HG02588 (cell line): ENCODE data around the gene HSD17B4.
"Not testable (repeated sequence)": the region's sequence is repeated elsewhere in the genome, so short reads cannot be mapped to it uniquely, and the experiment has no call there.

ENCODE experiments used
- ATAC-seq: cut with Tn5 transposase; IDR thresholded peaks from one replicate; pipeline ENCODE4 v1.9.1; 2021; ENCODE audit warnings: mild to moderate bottlenecking, moderate library complexity; ENCODE audit not compliant: unreplicated experiment

Gene HSD17B4

DNA sequence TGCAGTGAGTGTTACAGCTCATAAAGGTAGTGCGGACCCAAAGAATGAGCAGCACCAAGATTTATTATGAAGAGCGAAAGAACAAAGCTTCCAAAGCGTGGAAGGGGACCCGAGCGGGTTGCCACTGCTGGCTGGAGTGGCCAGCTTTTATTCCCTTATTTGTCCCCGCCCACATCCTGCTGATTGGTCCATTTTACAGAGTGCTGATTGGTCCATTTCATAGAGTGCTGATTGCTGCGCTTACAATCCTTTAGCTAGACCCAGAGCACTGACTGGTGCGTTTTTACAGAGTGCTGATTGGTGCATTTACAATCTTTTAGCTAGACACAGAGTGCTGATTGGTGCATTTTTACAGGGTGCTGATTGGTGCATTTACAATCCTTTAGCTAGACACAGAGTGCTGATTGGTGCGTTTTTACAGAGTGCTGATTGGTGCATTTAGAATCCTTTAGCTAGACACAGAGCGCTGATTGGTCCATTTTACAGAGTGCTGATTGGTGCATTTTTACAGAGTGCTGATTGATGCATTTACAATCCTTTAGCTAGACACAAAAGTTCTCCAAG is 19.5 kb upstream of the HSD17B4 start:
- ATAC-seq = not testable (repeated sequence)

DNA sequence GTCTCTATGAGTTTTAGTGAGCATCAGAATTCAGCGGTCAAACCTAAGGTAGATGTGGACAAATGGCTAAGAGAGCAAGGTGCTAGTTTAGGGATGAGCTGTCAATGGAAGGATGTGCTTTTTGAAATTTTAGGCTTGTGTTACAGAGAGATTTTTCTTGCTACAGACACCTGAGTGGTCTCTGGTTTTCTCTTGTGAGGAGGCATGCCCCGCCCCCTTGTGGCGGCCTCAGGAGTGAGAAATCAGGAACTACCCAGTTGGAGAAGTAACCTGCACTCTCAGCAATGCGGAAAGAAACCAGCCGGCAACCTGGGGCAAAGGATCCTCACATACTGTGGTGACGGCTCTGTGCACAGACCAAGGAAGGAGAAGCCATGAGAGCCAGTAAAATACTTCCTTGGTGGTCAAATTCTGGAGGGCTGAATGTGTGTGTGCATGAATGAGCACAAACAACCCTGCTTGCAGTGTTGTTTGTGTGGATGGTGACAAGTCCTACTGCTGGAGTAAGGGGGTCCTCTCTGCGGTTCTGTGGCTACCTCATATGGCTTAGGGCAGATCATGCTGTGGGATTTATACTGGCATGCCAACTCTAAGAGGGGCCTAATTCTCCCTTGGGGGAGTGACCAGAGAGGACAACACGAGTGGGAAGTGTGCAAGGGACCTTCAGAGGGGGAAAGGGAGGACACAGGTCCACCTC is 16.7 kb upstream of the HSD17B4 start:
- ATAC-seq = peak; percentile 97

DNA sequence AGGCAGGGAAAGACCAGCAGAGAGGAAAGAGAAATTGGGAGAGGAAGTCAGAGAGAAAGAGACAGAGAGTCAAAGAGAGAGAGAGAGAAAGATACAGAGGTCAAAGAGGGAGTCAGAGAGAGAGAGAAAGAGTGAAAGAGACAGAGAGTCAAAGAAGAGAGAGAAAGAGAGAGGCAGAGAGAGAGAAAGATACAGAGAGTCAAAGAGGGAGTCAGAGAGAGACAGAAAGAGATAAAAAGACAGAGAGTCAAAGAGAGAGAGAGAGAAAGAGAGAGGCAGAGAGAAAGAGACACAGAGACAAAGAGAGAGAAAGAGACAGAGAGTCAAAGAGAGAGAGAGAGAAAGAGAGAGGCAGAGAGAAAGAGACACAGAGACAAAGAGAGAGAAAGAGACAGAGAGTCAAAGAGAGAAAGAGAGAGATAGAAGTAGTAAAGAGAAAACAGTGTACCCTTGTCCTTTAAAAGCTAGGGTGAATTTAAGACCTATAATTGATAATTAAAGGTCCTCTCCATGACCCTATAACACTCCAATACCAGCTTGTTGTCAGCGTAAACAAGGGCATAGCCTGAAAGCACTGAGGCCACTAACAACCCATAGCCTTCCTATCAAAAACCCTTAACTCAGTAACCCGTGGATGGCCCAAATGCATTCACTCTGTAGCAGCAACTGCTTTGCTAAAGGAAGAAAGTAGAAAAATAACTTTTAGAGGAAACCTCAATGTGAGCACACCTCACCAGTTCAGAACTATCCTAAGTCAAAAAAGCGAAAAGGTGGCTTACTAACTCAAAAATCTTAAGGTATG is 14.3 kb upstream of the HSD17B4 start:
- not testable (repeated sequence) for ATAC-seq

DNA sequence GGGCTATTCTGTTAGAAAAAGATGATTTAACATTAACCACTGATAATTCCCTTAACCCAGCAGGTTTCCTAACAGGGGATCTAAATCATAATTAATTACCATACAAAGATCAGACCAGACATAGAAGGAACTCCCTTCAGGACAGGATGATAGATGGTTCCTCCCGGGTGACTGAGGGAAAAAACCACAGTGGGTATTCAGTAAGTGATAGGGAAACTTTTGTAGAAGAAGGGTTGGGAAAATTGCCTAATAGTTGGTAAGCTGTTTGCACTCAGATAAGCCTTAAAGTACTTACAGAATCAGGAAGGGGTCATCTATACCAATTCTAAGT is 13.7 kb upstream of the HSD17B4 start:
- not testable (repeated sequence) for ATAC-seq

DNA sequence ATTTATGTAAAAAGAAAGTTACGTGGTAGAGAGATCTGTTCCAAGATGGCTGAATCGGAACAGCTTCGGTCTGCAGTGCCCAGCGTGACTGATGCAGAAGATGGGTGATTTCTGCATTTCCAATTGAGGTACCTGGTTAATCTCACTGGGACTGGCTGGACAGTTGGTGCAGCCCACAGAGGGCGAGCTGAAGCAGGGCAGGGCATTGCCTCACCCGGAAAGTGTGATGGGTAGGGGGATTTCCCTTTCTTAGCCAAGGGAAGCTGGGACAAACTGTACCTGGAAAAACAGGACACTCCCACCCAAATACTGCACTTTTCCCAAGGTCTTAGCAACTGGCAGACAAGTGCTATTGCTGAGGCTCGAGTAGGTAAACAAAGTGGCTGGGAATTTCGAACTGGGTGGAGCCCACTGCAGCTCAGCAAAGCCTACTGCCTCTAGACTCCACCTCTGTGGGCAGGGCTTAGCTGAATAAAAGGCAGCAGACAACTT is 13.1 kb upstream of the HSD17B4 start:
- ATAC-seq = no peak

DNA sequence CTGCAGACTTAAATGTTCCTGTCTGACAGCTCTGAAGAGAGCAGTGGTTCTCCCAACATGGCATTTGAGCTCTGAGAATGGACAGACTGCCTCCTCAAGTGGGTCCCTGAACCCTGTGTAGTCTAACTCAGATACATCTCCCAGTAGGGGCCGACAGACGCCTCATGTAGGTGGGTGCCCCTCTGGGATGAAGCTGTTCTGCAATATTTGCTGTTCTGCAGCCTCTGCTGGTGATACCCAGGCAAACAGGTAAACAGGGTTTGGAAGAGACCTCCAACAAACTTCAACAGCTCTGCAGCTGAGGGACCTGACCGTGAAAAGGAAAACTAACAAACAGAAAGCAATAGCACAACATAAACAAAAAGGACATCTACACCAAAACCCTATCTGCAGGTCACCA is 12.7 kb upstream of the HSD17B4 start:
- not testable (repeated sequence) for ATAC-seq

DNA sequence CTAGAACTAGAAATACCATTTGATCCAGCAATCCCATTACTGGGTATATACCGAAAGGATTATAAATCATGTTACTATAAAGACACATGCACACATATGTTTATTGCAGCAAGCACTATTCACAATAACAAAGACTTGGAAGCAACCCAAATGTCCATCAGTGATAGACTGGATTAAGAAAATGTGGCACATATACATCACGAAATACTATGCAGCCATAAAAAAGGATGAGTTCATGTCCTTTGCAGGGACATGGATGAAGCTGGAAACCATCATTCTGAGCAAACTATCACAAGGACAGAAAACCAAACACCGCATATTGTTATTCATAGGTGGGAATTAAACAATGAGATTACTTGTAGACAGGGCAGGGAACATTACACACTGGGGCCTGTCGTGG is 7.7 kb upstream of the HSD17B4 start:
- ATAC-seq = not testable (repeated sequence)

DNA sequence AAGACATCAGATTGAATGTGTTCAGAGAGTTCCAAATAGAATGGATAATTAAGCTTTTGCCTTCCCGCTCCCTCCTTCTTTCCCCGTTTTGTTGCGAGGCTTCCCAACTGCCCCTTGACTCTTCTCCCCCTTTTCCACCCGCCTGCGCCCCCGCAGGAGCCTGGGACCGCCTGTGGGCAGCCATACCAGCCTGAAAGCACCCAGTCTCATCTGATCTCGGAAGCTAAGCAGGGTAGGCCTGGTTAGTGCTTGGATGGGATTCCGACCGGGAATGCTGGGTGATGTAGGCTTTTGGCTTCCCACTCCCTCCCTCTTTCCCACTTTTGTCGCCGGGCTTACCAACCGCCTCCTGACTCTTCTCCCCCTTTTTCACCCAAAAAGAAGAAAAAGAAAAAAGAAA is 6.8 kb upstream of the HSD17B4 start:
- no peak for ATAC-seq

DNA sequence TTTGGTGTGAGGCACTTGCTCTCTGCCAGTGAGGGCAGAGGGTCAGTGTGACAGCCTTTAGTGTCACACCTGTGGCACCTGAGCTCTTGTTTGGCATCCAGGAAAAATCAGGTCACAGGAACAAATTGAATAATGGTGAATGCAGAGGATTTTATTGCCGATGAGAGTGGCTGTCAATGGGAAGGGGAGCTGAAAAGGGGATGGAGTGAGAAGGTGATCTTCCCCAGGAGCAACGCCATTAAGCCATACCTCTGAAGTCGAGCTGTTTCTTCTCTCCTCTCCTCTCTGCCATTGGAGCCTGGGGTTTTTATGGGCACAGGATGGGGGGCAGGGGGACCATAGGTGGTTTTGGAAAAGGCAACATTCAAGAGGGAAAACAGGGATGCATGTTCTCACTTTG is 2.4 kb upstream of the HSD17B4 start:
- no peak for ATAC-seq

DNA sequence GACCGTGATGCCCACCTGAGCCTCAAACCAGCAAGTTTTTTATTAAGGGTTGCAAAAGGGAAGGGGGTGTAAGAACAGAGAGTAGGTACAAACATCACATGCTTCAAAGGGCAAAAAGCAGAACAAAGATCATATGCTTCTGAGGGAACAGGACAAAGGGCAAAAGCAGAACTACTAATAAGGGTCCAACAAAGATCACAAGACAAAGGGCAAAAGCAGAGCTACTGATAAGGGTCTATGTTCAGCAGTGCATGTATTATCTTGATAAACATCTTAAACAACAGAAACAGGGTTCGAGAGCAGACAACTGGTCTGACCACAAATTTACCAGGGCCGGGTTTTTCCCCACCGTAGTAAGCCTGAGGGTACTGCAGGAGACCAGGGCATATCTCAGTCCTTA is 1.7 kb upstream of the HSD17B4 start:
- not testable (repeated sequence) for ATAC-seq

DNA sequence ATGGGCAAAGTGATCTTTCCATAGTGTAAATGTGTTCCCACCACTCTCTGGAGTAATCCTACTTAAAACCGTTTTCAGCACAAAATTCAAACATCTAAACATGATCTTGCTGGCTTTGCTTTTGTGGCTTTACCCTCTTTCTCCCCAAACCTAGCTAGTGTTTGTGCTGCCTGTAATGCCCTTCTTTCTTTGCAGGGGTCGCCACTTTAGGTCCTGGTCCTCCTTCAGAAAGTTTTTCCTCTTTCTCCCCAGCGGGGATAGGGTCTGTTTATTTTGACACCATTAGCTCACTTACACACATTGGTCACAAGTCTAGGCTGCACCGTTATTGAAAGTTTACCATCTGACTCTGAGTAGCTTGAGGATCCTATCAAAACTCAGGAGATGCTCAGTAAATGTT is 736 bp upstream of the HSD17B4 start:
- ATAC-seq = no peak

DNA sequence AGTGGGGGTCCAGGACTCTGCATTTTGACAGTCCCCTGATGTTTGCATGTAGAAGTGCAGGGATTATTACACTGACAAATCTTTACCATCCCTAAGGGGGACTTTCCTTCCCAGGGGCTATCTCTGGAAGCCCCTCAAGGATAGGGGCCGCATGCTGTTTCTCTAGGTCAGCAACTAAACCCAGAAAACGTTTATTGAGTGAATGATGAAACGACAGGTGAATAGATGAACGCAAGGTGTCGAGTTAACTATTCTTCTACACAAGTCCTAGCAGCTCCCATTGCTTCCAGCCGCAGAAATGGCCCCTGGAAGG is 281 bp upstream of the HSD17B4 start:
- no peak for ATAC-seq

DNA sequence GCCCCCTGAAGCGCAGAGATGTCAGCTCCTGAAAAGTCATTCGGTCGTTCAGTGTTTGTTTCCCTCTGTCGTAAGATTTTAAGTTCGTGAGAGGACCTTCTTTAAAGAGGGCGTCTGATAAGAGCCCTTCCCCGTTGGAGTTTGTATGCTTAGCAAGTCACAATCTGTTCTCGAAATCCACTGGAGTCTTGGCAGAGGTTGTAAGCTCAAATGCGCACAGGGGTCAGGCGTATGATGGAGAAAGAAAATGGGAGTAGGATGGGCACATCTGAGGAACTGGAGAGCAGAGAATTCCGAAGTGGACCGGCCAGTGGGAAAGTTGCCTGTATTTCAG is 710 bp downstream of the HSD17B4 start:
- peak; percentile 5 for ATAC-seq

DNA sequence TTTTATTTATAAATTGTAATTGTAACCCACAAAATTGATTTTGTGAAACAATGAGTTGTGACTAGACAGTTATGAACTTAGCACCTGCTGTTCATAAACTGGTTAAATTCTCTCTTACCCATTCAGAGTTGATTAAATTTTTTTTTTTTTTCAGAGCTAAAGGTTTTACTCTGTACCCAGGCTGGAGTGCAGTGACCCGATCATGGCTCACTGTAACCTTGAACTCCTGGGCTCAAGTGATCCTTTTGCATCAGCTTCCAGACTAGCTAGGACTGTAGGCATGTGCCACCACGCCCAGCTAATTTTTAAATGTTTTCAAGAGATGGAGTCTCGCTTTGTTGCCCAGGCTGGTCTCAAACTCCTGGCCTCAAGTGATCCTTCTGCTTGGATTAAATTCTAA is 1.9 kb downstream of the HSD17B4 start:
- ATAC-seq = no peak

DNA sequence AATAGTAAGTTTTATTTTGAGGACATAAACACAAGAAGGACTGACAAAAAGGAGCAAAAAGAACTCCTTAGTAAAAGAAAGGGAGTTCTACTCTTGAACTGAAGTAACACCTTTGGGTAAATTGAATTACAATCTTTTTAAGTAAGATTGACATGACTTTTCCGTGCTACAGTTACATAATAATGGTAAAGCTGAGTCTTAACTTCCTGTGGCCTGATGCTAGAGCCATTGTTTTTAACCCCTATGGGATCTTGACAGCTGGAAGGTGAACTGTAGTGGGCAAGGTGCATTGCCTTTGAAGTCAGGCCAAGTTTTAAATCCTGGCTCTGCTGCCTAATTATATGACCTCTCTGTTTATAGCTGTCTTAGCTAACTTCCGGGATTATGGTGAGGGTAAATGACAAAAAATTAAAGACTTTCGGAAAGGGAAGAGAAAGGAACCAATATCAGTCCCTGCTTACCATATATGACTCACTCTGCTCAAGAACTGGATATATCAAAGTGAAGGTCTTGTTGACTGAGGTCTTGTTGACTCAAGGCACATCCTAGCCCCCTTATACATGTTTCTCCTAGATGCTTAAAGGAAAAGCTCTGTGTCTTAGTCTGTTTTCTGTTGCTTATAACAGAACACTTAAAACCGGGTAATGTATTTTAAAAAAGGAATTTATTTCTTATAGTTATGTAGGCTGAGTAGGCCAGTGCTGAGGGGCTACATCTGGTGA is 6.8 kb downstream of the HSD17B4 start:
- ATAC-seq = no peak

DNA sequence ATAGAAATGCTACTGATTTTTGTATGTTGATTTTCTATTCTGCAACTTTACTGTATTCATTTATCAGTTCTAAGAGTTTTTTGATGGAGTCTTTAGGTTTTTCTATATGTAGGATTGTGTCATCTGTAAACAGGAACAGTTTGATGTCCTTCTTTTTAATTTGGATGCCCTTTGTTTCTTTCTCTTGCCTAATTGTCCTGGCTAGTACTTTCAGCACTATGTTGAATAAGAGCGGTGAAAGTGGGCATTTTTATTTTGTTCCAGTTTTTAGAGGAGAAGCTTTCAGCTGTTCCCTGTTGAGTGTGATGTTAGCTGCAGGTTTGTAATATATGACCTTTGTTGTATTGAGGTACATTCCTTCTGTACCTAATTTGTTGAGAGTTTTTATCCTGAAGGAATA is 13.3 kb downstream of the HSD17B4 start:
- no peak for ATAC-seq

DNA sequence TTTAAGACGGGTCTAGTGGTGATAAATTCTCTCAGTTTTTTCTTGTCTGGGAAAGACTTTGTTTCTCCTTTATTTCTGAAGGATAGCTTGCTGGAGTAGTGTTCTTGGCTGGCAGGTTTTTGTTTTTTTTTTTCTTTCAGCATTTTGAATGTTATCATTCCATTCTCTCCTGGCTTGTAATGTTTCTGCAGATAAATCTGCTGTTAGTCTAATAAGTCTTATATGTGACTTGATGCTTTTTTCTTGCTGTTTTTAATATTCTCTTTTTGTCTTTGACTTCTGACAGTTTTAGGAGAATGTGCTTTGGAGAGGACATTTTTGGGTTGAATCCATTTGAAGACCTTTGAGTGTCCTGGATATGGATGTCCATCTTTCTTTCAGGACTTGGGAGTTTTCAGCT is 16.0 kb downstream of the HSD17B4 start:
- no peak for ATAC-seq

DNA sequence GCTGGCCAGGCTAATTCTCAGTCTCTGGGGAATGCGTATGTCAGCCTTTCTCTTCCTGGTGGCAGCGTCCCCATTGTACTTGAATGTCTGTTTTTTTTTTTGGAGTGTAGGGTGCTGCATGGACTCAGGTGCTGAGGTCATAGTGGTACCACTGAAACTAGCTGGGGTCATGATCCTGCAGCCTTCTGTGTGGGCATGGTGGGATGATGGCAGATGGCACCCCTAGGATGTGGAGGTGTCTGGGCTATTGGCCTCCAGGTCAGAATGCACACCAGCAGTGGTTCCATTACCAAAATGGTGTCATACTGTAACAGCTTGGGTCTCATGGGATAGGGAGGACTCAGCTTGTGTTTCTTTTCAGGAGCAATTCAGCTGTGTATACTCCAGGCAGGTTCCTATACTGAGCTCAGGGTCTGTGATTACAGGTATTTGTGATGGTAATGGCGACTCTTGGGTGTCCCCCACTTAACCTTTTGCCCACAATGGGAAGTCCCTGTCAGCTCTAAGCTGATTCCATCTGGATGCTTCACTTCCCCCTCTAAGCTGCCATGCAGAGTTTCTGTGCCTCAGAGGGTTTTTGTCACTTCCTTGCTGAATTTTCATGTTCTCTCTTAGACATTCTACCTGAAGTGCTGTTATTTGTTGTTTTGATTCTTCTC is 17.9 kb downstream of the HSD17B4 start:
- ATAC-seq = peak; percentile 81

DNA sequence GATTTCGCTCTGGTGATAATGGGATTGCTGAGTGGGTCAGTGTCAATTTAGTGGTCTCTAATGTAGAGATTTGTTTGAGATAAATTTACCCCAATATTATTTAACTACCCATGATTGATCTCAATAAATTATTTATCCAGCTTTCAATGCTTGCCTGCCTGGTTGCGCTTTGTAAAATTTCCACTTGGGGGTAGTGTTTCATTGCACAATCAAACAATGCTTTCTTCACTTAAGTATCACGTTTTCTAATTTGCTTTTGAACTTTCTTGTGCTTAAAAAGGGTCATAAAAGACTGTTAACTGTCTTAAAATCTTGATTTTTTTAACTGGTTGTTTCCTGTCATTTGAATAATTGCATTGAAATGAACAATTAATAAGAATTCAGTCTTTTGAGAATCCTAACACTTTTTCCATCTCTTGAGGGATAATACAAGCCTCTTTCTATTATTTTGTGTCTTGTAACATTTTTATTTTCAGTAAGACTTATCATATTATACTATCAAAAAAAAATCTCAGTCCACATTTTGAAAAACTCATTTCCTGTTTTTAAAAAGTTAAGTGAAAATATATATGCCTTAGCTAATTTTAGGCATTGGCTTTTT is 18.7 kb downstream of the HSD17B4 start:
- no peak for ATAC-seq

DNA sequence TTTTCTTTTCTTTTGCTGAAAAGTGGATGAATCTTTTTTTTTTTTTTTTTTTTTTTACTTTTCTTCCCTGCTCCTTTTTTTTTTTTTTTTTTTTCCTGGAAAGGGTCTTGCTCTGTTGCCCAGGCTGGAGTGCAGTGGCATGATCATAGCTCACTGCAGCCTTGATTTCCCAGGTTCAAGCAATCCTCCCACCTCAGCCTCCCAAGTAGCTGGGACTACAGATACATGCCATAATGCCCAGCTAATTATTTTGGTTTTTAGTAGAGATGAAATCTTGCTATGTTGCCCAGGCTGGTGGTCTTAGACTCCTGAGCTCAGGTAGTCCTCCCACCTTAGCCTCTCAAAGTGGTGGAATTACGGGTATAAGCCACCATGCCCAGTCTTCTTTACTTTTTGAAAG is 20.9 kb downstream of the HSD17B4 start:
- no peak for ATAC-seq

DNA sequence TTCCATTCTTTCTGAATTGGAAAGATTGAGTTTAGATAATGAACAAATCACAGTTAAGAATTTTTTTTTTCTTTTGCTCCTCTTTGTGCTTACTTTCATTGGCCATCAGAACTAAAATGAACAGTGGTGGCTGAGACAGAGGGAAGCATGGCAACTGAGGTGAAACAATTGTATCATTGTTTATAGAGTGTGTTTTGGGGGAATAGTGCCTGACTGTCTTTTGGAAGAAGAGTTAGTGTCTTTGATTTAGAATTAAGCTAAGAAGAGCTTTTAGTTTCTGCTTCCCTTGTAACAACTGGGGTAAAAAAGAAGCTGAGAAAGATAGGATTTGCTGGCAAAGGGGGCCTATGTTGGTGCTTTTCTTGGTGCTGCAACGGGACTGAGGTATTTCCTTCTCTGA is 24.0 kb downstream of the HSD17B4 start:
- ATAC-seq = no peak
